OCI-M1 (cell line): Measurements from ENCODE around the gene CLP1.

Source experiments
- DNase-seq: peaks from one replicate; lab custom pipeline; 2025; lab: John Stamatoyannopoulos, UW

Gene CLP1

DNA sequence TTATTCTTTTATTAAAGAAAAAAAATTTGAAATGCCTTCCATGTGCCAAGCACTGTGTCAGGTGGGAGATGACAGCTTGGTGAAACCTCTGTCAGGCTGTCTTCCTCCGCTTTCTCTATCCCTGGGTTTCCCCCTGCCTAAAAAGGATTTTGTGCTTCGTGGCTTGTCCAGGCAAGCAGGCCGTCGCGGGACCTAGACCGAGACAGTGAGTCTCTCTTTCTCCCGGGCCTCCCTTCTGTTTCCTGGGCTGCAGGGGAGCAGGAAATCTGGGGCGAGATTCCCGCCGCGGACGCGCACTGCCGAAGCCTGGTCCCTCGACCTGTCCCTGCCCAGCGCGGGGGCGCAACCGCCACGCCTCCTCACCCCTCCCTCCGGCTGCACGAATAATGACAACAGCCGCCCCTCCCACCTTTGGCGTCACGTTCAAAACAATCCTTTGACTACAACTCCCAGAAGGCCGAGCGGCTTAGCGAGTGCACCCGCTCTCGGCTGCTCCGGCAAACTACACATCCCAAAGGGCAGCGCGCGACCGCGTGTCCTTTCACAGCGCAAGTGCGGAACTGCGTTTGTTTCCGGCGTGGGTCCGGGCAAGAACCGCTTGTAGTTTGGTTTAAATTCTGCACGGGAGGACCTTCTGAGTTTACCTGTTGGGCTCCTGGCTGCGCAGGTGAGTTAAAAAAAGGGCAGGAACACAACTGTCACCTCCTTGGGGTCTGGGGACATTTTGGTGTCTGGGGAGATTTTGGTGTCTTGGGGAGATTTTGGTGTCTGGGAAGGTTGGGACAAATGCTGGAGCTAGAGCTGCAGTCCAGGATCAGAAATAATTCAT, at the start of gene CLP1:
TSS of gene CLP1 (plus strand) at position 569 of the 829 bp plus-strand sequence. CDS start 1,715 bp downstream, outside the sequence.
- peak; percentile 99 for DNase-seq

- DNase-seq = no peak
These were observed 47.4 kb upstream of the CLP1 start for GRCh38 chr11:57610170-57610569.

DNA sequence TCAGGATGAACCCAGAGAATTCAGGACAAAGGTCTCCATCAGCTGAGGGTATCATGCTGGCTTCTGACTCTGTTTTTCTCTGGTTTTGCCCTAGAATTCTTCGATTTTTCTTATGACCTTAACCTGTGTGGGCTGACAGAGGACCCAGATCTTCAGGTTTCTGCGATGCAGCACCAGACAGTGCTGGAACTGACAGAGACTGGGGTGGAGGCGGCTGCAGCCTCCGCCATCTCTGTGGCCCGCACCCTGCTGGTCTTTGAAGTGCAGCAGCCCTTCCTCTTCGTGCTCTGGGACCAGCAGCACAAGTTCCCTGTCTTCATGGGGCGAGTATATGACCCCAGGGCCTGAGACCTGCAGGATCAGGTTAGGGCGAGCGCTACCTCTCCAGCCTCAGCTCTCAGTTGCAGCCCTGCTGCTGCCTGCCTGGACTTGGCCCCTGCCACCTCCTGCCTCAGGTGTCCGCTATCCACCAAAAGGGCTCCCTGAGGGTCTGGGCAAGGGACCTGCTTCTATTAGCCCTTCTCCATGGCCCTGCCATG, 43.3 kb upstream of the CLP1 start:
- DNase-seq = no peak

GRCh38 chr11:57615308-57615707, 42.3 kb upstream of the CLP1 start:
- no peak for DNase-seq

DNA sequence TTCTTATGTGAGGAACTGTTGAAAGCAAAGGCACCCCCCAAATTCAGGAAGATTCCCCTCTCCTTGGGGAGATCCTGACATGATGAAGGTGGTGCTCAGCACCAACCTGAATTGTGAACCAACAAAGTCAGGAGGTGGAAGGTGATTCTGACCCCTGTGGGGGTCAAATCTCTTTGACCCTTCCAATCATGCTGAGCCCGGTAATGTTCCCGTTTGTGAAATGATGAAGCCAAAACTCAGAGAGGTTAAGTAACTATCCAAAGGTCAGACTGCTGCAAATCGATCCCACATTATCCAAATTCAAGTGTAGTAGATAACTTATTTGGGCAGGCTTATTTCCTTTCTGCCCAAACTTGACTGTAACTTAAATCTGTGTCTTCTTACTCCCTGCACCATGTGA, 41.0 kb upstream of the CLP1 start:
- no peak for DNase-seq

GRCh38 chr11:57618438-57618837, 39.1 kb upstream of the CLP1 start:
- DNase-seq = no peak

GRCh38 chr11:57619331-57619730, 38.2 kb upstream of the CLP1 start:
- DNase-seq = peak; percentile 9

- no peak for DNase-seq
These were observed 37.1 kb upstream of the CLP1 start for GRCh38 chr11:57620467-57620866.

- DNase-seq = no peak
These were observed 35.3 kb upstream of the CLP1 start for GRCh38 chr11:57622263-57622662.

DNA sequence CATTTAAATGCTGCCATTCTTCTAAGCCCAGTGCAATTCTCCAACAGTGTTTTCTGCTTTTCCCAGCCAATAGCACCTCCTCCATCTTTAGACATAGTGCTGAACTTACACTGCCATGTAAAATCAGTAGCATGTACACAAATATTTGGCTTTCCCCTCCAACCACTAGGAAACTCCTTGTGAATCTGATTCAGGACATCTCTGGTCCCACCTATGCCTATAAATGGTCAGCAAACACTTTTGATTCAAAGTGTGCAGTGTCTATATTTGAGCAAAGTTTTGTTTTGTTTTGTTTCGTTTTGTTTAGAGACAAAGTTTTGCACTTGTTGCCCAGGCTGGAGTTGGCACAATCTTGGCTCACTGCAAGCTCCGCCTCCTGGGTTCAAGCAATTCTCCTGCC, 32.7 kb upstream of the CLP1 start:
- DNase-seq = no peak

DNA sequence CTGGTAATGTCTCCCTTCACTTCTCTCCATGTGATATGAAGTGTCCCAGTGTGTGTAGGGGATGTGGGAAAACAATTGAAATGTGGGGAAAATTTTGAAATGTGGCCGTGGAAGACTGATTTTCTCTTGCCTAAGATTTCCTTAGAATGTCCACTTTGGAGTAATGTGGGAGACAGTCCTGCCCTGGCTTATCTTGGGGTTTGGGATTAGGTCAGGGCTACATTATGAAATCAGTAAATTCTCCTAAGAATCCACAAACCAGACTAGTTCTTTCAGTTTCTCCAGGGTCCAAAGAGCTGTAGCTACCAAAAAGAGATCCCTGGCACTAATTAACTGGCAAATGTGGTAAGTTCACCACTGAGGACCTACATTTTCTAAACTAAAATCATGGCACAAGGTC, 30.7 kb upstream of the CLP1 start:
- DNase-seq = no peak

- DNase-seq = no peak
These were observed 27.4 kb upstream of the CLP1 start for GRCh38 chr11:57630171-57630570.

DNA sequence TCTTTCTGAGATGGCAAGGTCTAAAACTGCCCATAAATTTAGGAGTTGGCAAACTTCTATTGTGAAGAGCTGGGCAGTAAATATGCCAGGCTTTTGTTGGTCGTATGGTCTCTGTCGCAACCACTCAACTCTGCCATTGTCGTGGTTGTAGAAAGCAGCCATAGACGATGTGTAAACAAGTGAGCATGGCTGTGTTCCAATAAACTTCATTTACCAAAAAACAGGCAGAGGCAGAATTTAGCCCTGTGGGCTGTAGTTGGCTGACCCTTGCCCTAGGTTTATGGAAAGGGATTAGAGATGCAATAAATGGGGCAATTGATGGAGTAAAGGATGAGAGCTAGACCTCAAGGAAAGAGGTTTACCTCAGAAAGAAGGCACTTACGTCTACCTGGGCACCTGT, 25.4 kb upstream of the CLP1 start:
- no peak for DNase-seq

DNA sequence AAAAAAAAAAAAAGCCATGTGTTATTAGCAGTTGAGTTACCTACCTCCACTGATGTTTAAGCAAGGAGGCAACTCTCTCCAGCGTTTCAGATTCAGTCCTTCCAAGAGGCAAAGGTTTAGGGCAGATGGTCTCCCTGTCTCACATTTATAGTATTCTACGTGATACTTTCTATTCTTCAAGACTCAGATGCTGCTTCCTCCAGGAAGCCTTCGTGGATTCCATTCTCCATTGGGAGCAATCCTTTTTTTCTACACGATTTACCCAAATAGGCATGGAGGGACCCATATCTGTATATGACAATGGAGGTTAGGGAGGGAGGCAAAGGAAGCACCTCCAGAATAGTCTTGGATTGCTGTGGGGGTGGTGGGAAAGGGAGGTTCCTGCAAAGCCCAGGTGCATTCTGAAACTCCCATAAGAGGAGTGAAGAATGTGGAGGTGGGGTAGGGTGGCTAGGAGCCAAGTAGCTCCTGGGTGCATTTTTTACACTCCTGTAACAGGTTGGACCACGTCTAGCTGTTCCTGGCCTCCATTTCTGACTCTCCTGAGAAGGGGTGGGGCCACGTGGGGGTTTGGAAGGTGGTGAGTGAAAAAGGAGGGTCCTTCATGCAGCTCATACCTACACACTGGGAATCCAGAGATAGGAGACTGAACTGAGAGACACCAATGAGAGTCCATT, 24.0 kb upstream of the CLP1 start:
- no peak for DNase-seq

DNA sequence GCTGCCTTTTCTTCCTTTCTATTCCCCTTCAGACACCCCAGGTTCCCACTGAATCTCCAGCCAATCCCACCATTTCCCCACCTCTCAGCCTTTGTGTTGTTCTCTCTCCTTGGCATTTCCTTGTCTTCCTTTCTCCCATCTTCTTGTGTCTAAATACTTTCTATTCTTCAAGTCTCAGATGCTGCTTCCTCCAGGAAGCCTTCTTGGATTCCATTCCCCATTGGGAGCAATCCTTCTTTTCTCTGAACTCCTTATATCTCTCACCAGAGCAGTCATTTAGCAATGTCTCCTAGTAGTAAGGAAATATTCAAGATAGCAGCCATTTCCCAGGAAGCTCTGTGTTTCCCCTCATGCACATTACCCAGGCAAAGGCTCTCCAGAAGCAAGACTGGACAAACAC, 23.3 kb upstream of the CLP1 start:
- no peak for DNase-seq

- DNase-seq = no peak
These were observed 22.3 kb upstream of the CLP1 start for GRCh38 chr11:57635246-57635645.

- no peak for DNase-seq
These were observed 19.9 kb upstream of the CLP1 start for GRCh38 chr11:57637626-57638004.

- DNase-seq = peak; percentile 57
These were observed 19.4 kb upstream of the CLP1 start for GRCh38 chr11:57638005-57638781.

DNA sequence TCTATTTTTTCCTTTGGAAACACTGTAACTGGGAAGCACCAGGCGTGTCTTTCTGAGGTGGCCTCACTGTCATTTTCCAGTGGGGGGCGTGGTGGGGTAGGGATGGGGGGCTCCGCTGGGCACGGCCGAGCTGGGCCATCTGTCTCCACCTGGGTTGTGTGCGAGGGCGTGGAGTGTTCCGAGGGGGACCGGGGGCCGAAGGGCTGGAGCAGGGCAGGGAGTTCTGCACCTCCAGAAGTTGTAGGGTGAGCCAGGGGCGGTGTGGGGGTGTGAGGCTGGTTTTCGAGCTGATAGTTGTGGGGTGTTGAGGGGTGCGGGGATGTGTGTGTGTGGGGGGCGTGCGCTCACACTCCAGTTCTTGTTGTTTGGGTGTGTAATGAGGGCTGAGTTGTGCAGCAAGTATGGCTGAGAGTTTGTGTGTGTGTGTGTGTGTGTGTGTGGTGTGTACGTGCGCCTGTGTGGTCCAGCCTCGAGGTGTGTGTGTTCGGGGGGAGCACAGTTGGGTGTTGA, 18.7 kb upstream of the CLP1 start:
- peak; percentile 50 for DNase-seq

DNA sequence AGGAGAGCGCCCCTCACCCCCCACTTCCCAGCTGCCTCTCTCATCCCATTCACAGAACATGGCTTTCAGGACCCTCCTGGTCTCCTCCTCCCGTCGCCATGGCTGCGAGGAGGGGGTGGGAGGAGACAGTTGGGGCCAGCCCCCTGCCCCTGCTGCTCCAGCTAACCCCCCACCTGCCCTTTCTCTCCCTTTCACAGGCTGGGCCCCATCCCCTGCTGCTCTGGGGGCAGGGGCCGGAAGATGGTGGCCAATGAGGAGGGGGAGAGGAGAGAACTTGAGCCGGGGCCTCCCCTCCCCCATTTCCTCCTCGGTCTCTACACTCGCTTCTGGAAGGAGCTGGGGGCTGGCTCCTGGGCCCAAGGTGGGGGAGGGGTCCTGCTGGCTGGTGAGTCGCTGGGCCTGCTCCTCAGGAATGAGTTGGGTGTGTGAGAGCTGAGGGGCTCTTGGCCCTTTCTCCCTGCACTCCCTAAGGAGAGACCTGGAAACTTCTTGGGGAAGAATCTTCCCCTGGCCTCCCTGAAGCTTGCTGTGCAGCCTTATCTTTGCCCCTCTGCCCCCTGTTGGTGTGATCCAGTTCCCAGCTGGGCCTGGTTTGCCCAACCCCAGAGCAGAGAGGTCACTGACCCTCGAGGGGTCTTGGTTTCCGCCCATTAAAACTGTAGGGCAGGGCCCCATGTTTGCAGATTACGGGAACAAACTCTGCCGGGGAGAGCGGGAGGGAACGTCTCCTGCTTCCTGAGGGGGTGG, 18.1 kb upstream of the CLP1 start:
- DNase-seq = peak; percentile 88

DNA sequence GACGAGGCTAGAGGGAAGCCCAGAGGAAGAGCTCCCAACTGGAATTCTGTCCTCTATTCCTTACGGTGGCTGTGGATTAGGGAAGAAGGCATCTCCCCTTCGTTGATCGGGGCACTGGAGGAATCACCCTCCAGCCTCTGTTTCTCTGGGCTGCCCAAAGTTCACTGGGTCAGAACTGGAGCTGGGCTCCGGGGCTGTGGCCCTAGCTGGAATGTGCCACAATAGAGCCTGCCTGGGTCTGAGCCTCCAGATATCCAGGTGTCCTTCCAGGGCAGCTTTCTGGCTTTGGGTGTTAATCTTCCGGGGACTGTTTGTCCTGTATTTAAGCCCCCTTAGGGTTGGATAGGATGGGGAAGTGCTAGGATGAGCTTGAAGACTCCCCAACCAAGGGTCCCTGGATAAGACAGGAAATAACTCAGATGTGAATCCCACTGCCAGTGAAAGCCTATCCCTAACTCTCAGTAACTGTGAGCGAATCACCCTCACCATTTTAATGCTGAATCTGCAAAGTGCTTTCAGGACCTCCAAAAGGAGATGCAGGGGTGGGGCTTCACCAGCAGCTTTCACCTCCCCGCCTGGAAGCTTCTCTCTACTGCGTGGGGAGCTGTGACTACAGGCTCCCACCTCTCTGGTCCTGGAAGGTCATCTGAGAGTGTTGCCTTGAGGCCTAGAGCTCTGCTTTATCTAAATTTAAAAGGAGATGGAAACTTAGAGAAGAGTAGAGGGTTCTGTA, 17.3 kb upstream of the CLP1 start:
- peak; percentile 25 for DNase-seq
